Measurements from ENCODE around the gene AGPAT1.

AGPAT1 gene

DNA sequence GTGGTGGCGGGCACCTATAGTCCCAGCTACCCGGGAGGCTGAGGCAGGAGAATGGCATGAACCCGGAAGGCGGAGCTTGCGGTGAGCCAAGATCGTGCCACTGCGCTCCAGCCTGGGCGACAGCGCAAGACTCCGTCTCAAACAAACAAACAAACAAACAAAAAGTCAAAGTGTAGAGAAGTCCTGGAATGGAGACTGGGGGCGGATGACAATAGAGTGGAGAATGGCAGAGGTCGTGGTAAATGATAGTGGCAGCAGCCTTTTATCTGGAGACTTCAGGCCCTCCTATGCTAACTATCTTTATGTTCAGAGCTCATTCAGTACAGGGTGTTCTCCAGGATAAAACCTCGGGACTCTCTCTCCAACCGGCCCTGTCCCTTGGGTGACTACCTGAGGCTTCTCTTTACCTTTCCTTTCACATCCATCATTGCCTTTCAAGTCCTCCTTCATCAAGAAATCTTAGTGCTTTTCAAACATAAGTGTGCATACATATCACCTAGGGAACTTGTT, 44.4 kb downstream of the AGPAT1 start:
- H3K27ac ChIP-seq (ENCODE audit: low read length) = no peak overlapping the region
- H3K4me3 ChIP-seq (ENCODE audit: low read length) = no peak overlapping the region
- no peaks in the 10 kb centered on the region for H3K36me3 ChIP-seq (ENCODE audit: control insufficient read depth, insufficient read depth, low read length)
- no CpG with 5 or more reads among the region's 14 CpGs for WGBS (ENCODE audit: insufficient coverage, insufficient read length)
- no peaks in the 10 kb centered on the region for H3K27me3 ChIP-seq (ENCODE audit: control insufficient read depth, insufficient read depth, low read length)
- H3K9me3 ChIP-seq (ENCODE audit: control insufficient read depth, insufficient read depth, low read length) = no peaks in the 10 kb centered on the region
- DNase-seq (ENCODE audit: low read depth, low spot score) = no peak
- H3K4me1 ChIP-seq (ENCODE audit: control insufficient read depth, insufficient read depth, low read length) = no peaks in the 10 kb centered on the region

DNA sequence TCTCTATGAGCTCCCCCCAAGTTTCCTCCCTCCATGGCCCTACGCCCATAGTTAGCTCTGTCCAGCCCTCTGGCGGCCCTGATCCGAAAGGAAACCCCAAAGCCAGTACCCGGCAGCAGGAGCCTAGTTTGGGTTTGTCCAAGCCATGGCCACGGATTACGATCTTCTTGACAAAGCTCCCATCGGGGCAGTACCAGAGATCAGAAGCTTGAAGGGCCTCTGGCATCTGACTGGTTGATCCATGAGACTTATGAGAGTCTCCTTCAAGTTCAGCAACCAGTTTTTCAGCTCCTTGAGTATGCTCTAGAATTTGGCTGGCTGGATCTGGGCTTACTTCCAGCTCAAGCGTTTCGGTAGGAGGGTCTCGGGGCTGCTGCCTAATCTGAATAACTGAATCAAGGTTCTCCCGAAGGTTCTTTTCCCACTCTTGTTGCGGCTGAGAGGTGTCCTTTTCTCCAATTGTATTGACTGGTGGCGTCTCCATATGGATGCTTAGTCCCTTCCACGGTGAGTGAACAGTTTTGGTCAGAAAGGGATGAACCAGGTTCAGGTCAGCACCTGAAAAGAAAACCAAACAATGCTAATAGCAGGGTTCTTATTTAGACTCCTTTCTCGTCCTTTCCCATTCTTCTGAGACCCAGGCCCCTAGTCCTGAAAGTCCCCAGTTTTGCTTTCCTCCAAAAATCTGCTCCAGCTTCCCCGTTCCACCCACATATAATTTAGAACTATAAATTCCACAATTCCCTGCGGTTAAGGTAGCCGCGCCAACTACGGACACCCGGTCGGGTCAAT, 46.4 kb downstream of the AGPAT1 start:
- no peak for DNase-seq (ENCODE audit: low read depth, low spot score)
- Histone ChIP-seq H3K36me3 (ENCODE audit: control insufficient read depth, insufficient read depth, low read length) (no peaks in the 10 kb centered on the region), H3K4me1 (ENCODE audit: control insufficient read depth, insufficient read depth, low read length) (no peaks in the 10 kb centered on the region), H3K9me3 (ENCODE audit: control insufficient read depth, insufficient read depth, low read length) (no peaks in the 10 kb centered on the region), H3K27me3 (ENCODE audit: control insufficient read depth, insufficient read depth, low read length) (no peaks in the 10 kb centered on the region), H3K27ac (ENCODE audit: low read length) (no peak overlapping the region), H3K4me3 (ENCODE audit: low read length) (peak overlapping the region; percentile 91; the same call in 1 of the 2 replicates)
- WGBS (ENCODE audit: insufficient coverage, insufficient read length) = no CpG with 5 or more reads among the region's 22 CpGs

DNA sequence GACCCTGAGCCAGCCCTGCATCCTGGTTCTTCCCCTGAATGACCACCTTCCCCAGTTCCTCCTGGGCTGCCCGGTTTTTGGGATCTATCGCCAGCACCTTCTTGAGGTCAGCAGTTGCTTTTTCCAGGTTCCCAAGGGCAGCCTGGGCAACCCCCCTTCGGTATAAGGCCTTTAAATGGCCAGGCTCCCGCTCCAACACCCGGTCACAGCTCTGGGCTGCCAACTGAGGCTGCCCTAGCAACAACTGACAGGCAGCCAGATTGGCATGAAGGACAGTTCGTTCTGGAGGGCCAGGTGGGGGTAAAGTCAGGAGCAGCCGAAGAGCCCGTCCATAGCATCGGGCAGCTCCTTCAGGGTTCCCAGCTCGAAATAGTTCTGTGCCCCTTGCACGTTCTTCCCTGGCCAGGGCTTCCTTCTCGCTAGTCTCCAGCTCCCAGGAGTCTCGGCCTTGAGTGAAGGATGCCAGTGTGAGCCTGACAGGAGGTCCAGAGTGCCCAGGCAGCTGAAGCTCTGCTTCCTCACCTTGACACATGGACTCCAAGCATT, 47.1 kb downstream of the AGPAT1 start:
- no peaks in the 10 kb centered on the region for H3K9me3 ChIP-seq (ENCODE audit: control insufficient read depth, insufficient read depth, low read length)
- H3K4me1 ChIP-seq (ENCODE audit: control insufficient read depth, insufficient read depth, low read length) = no peaks in the 10 kb centered on the region
- H3K27ac ChIP-seq (ENCODE audit: low read length) = no peak overlapping the region
- H3K4me3 ChIP-seq (ENCODE audit: low read length) = no peak overlapping the region
- WGBS (ENCODE audit: insufficient coverage, insufficient read length) = no CpG with 5 or more reads among the region's 13 CpGs
- DNase-seq (ENCODE audit: low read depth, low spot score) = no peak
- no peaks in the 10 kb centered on the region for H3K36me3 ChIP-seq (ENCODE audit: control insufficient read depth, insufficient read depth, low read length)
- no peaks in the 10 kb centered on the region for H3K27me3 ChIP-seq (ENCODE audit: control insufficient read depth, insufficient read depth, low read length)

DNA sequence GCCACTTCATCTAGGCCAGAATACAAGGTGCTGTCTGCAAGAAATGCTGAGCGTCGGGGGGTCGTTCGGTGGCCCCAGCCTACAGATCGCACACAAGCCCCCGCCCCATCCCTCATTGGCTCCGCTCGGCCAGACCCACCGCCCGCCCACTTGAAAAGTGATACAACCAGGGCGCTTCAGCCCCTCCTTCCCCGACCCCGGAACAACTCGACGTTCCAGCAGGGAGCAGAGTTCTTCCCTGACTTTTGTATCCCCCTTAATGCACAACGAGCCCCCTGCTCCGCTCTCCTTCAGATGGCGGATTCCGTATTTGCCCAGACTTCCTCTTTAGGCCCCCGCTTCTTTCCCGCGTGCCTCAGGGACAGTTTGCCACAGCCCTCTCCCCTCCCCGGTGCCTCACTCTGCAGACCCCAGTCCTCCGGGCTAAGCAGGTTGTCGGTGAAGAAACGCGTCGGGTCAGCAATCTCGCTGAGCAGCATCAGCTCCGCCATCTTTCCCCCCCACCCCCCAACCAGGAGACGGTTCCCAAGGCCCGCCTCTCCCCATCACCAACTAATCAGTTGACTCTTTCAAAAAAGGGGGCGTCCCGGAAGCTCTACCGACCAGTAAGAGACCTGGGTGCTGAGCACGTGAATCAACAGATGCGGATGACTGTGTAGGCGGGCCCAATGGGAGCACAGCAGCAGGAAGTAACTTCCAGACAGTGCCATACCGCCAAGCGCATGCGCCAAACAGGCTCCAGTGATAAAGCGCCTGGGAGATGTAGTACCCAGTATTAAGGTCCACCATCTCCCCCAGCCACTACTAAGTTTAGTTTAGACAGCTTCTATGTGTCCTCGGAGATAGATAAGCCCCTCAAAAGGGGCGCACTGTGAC, 47.9 kb downstream of the AGPAT1 start, which contains the start of gene ATF6B:
Gene ATF6B (minus strand): TSS at position 530 of the 876 bp plus-strand sequence. CDS start 39 bp downstream, at position 491.
- H3K4me3 ChIP-seq (ENCODE audit: low read length) = peak within 1 kb of the TSS; percentile 95
- peak; percentile 97 for DNase-seq (ENCODE audit: low read depth, low spot score)
- H3K27me3 ChIP-seq (ENCODE audit: control insufficient read depth, insufficient read depth, low read length) = no peaks in the 10 kb centered on the region
- H3K27ac ChIP-seq (ENCODE audit: low read length) = no peak within 1 kb of the TSS
- H3K36me3 ChIP-seq (ENCODE audit: control insufficient read depth, insufficient read depth, low read length) = no peaks in the 10 kb centered on the region
- no CpG with 5 or more reads among the region's 44 CpGs for WGBS (ENCODE audit: insufficient coverage, insufficient read length)
- no peaks in the 10 kb centered on the region for H3K9me3 ChIP-seq (ENCODE audit: control insufficient read depth, insufficient read depth, low read length)
- no peaks in the 10 kb centered on the region for H3K4me1 ChIP-seq (ENCODE audit: control insufficient read depth, insufficient read depth, low read length)

DNA sequence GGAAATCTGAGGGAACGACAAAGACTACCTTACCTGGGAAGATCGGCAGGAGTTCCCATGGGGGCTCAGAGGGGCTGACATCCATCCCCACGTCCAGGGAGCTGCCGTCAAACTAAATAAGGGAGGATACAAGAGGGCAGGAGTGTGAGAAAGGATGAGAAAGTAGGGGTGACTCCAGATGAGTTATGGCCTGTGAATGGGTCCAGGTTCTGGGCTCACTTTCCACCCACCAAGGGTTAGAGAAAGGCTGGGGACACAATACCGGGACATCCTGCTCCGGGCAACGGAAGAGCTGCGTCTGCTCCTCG, 48.5 kb downstream of the AGPAT1 start:
- H3K4me3 ChIP-seq (ENCODE audit: low read length) = peak overlapping the region; percentile 95; the same call in 1 of the 2 replicates
- no peaks in the 10 kb centered on the region for H3K36me3 ChIP-seq (ENCODE audit: control insufficient read depth, insufficient read depth, low read length)
- no peaks in the 10 kb centered on the region for H3K9me3 ChIP-seq (ENCODE audit: control insufficient read depth, insufficient read depth, low read length)
- H3K4me1 ChIP-seq (ENCODE audit: control insufficient read depth, insufficient read depth, low read length) = no peaks in the 10 kb centered on the region
- H3K27me3 ChIP-seq (ENCODE audit: control insufficient read depth, insufficient read depth, low read length) = no peaks in the 10 kb centered on the region
- no peak for DNase-seq (ENCODE audit: low read depth, low spot score)
- no CpG with 5 or more reads among the region's 9 CpGs for WGBS (ENCODE audit: insufficient coverage, insufficient read length)
- H3K27ac ChIP-seq (ENCODE audit: low read length) = no peak overlapping the region

DNA sequence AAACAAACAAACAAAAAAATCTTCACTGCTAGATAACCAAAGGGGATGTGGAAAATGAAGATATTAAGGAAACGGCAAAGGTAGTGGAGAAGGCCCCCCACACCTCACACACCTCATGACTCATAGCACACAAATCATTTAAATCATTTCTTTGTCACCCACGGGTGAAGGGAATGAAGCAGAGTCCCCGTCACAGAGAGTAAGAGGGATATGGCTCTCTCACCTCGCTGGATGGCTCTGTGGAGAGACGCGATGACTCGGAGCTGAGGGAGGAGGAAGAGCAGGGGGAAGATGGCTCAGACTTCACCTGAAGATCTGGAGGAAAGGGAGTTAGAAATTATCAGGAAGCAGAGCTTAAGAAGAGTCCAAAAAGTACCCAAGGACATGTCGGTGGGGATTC, 49.0 kb downstream of the AGPAT1 start:
- no peaks in the 10 kb centered on the region for H3K4me1 ChIP-seq (ENCODE audit: control insufficient read depth, insufficient read depth, low read length)
- WGBS (ENCODE audit: insufficient coverage, insufficient read length) = no CpG with 5 or more reads among the region's 8 CpGs
- DNase-seq (ENCODE audit: low read depth, low spot score) = no peak
- no peaks in the 10 kb centered on the region for H3K9me3 ChIP-seq (ENCODE audit: control insufficient read depth, insufficient read depth, low read length)
- H3K4me3 ChIP-seq (ENCODE audit: low read length) = no peak overlapping the region
- no peaks in the 10 kb centered on the region for H3K36me3 ChIP-seq (ENCODE audit: control insufficient read depth, insufficient read depth, low read length)
- no peaks in the 10 kb centered on the region for H3K27me3 ChIP-seq (ENCODE audit: control insufficient read depth, insufficient read depth, low read length)
- no peak overlapping the region for H3K27ac ChIP-seq (ENCODE audit: low read length)

DNA sequence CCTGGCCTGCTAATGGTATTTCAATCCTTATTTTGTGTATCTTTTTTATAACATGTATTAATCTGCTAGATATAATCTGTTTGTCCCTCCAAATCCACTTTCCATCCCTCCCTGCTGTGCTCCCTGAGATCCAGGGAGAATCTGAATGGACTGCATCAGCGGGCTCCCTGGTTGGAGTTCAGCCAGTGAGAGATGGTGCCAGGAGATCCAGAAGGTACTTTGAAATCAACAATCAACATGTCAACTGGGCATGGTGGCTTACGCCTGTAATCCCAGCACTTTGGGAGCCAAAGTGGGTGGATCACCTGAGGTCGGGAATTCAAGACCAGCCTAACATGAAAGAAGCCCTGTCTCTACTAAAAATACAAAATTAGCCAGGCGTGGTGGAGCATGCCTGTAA, 52.2 kb downstream of the AGPAT1 start:
- Histone ChIP-seq H3K27me3 (ENCODE audit: control insufficient read depth, insufficient read depth, low read length) (no peaks in the 10 kb centered on the region), H3K9me3 (ENCODE audit: control insufficient read depth, insufficient read depth, low read length) (no peaks in the 10 kb centered on the region), H3K4me3 (ENCODE audit: low read length) (no peak overlapping the region), H3K27ac (ENCODE audit: low read length) (no peak overlapping the region), H3K36me3 (ENCODE audit: control insufficient read depth, insufficient read depth, low read length) (peaks cover 5% of the 10 kb centered on the region; the same call in 1 of the 2 replicates), H3K4me1 (ENCODE audit: control insufficient read depth, insufficient read depth, low read length) (no peaks in the 10 kb centered on the region)
- no peak for DNase-seq (ENCODE audit: low read depth, low spot score)
- WGBS (ENCODE audit: insufficient coverage, insufficient read length) = no CpG with 5 or more reads among the region's 4 CpGs

DNA sequence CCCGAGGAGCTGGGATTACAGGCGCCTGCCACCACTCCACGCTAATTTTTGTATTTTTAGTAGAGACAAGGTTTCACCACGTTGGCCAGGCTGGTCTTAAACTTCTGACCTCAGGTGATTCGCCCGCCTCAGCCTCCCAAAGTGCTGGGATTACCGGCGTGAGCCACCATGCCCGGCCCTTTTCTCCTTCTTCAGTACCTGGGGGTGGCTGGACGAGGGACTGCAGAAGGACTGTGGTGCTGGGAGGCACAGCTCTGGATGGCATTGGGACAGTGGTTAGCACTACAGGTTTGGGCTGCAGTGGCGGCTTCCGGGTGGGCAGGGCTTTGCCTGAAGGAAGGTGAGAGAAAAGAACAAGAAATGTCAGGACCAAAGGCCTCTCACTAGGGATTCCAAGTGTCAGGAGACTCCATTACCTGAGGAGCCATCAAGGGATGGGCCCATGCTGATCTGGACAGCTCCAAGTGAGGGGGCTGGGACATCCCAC, 55.3 kb downstream of the AGPAT1 start:
- WGBS (ENCODE audit: insufficient coverage, insufficient read length) = no CpG with 5 or more reads among the region's 12 CpGs
- peaks cover 10% of the 10 kb centered on the region; the same call in 1 of the 2 replicates for H3K36me3 ChIP-seq (ENCODE audit: control insufficient read depth, insufficient read depth, low read length)
- DNase-seq (ENCODE audit: low read depth, low spot score) = no peak
- H3K4me1 ChIP-seq (ENCODE audit: control insufficient read depth, insufficient read depth, low read length) = no peaks in the 10 kb centered on the region
- no peak overlapping the region for H3K27ac ChIP-seq (ENCODE audit: low read length)
- H3K4me3 ChIP-seq (ENCODE audit: low read length) = no peak overlapping the region
- H3K9me3 ChIP-seq (ENCODE audit: control insufficient read depth, insufficient read depth, low read length) = no peaks in the 10 kb centered on the region
- no peaks in the 10 kb centered on the region for H3K27me3 ChIP-seq (ENCODE audit: control insufficient read depth, insufficient read depth, low read length)

DNA sequence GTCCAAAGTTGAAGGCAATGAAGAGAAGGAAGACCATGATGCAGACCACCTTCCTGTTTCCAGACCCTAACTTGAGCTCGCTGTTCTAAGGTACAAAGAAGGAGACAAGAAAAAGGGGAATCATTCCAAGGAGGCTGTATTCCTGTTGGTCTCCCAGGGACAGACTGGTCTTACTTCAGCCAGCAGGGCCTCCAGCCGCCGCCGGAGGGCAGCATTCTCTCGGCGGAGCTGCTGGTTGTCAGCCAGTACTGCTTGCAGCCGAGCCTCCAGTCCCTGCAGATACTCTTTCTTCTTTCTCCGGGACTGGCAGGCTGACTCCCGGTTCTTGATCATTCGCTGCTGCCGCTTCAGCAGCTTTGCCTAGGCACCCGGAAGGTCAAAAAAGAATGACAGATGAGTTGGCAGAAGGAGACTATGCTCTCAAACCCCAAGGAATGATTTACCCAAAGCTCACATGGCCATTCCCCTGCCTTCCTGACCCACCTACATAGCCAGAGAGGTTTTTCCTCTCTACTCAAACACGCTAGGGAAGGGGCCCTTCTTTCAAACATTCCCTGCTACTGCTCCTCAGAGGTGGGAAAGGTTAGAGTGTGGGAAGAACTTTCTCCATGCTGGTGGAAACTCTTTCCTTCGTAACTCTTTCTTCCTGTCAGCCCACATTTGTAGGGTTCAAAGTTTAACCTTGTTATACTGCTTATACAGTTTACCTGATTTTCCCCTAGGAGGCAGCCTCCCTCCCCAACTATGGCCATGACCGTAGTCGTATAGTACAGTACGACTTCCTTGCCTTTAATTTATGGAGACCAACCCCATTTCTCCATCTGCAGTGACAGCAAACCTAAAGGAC, 56.9 kb downstream of the AGPAT1 start:
- Histone ChIP-seq H3K4me1 (ENCODE audit: control insufficient read depth, insufficient read depth, low read length) (no peaks in the 10 kb centered on the region), H3K9me3 (ENCODE audit: control insufficient read depth, insufficient read depth, low read length) (no peaks in the 10 kb centered on the region), H3K36me3 (ENCODE audit: control insufficient read depth, insufficient read depth, low read length) (peaks cover 14% of the 10 kb centered on the region; the same call in 1 of the 2 replicates), H3K27ac (ENCODE audit: low read length) (no peak overlapping the region), H3K27me3 (ENCODE audit: control insufficient read depth, insufficient read depth, low read length) (no peaks in the 10 kb centered on the region), H3K4me3 (ENCODE audit: low read length) (no peak overlapping the region)
- no CpG with 5 or more reads among the region's 17 CpGs for WGBS (ENCODE audit: insufficient coverage, insufficient read length)
- DNase-seq (ENCODE audit: low read depth, low spot score) = no peak
